Measurements from ENCODE around the gene SUN3.

Gene SUN3, protein sequence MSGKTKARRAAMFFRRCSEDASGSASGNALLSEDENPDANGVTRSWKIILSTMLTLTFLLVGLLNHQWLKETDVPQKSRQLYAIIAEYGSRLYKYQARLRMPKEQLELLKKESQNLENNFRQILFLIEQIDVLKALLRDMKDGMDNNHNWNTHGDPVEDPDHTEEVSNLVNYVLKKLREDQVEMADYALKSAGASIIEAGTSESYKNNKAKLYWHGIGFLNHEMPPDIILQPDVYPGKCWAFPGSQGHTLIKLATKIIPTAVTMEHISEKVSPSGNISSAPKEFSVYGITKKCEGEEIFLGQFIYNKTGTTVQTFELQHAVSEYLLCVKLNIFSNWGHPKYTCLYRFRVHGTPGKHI

DNA sequence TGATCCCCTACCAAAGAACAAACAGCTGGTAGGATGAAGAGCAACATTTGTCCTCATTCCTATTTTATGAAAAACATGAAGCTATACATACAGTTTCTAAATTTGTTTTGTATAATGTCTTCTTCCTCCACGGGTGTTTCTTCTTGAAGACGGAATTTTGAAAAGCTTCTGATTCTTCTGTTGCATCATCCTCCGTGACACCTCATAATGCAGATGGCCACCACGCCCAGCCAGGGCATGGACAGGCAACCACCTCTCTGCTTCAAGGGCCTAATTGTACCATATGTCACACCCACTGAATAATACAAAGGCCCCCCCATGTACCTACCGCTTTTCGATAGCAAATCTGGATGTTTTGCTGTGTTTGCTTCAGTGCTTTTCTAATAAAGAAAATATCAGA, at the start of gene SUN3:
SUN3 (minus strand) TSS at position 170 of the 400 bp plus-strand sequence; CDS start at position 1, 169 bp downstream.
- in situ Hi-C loops (cut with MboI; ENCODE audit: low pct_unique_long_range_greater_than_20kb, low sequenced_read_pairs): no loop called here
- no peak for DNase-seq

DNA sequence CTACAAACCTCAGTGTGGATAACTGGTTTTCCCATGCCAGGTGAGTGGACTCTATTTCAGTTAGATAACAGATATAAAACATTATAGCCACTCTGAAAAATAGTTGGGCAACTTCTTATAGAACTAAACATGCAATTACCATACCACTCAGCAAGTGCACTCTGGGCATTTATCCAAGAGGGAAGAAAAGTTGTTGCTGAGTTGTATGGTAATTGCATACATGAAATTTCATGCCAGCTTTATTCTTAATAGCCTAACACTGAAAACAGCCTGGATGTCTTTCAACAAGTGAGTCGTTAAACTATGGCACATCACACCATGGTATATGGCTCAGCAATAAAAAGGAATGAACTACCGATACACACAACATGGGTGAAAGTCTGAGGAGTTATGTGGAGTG, 49.6 kb upstream of the SUN3 start:
- in situ Hi-C loops (cut with MboI; ENCODE audit: low pct_unique_long_range_greater_than_20kb, low sequenced_read_pairs): no loop called here

DNA sequence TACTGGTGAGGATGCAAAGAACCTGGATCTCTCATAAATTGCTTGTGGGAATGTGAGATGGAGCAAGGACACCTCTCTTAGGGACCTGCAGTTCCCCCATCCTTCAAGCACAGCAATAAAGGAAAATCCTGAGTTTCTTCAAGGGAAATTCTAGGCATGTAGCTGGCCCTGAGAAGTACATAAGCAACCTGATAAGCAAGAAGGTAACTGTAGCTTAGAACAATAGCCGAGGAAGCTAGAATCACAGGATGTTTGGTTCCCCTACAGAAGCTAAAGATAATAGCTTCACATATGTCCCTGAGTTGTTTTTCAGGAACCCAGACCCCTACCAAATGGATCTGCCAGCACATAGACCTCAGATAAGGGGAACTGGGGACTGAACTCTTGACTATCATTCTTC, 48.5 kb upstream of the SUN3 start:
- in situ Hi-C loops (cut with MboI; ENCODE audit: low pct_unique_long_range_greater_than_20kb, low sequenced_read_pairs): no loop called here
- DNase-seq: no peak

More for the DNA sequence above, 49.6 kb upstream of the SUN3 start:
- no peak for DNase-seq

DNA sequence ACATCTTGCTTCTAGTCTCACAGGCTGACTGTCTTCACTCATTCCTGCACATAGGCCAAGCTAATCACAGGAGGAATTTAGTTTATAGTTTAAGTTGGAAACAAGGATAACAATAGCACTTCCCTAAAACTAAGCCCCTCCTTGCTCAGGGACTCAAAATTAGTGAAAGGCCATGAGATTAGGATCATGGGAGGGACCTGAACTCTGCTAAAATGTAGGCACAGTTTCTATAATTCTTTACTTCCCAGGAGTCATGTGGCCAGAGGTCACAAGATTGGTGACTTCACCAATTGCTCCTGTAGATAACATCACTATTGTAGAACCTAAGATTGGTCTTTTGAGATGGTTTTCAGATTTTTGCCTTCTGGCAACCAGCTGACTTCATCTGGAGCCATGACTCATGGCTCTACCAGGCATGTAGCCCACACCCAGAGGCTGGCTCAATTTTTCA, 45.3 kb upstream of the SUN3 start:
- no peak for DNase-seq
- in situ Hi-C loops (cut with MboI; ENCODE audit: low pct_unique_long_range_greater_than_20kb, low sequenced_read_pairs): no loop called here

DNA sequence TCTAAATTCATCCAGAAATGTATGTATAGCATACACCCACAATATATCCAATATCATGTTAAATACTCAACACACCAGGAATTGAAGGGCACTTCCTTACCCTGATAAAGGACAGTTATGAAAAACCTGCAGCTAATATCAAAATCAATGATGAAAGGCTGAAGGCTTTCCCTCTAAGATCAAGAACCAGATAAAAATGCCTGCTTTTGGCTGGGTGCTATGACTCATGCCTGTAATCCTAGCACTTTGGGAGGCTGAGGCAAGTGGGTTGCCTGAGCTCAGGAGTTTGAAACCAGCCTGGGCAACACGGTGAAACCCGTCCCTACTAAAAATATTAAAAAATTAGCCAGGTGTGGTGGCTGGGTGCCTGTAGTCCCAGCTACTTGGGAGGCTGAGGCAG, 38.6 kb upstream of the SUN3 start:
- no peak for DNase-seq
- in situ Hi-C loops (cut with MboI; ENCODE audit: low pct_unique_long_range_greater_than_20kb, low sequenced_read_pairs): no loop called here

DNA sequence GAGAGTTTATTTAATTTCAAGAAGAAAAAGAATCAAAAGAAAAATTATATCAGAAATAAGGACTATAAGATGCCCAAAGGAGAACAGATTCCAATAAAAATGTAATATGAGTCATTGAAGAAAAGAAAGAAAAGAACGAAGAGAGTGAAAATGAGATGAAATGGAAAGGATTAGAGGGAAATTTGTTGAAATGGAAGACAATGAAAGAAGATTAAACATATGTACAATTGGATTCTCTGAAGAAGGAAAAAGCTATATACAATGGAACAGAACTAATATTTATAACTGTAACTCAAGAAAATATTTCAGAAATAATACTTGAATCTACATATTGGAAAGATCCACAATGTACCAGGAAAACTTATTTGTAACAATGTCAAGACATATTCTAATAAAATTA, 35.1 kb upstream of the SUN3 start:
- no peak for DNase-seq
- in situ Hi-C loops (cut with MboI; ENCODE audit: low pct_unique_long_range_greater_than_20kb, low sequenced_read_pairs): no loop called here

DNA sequence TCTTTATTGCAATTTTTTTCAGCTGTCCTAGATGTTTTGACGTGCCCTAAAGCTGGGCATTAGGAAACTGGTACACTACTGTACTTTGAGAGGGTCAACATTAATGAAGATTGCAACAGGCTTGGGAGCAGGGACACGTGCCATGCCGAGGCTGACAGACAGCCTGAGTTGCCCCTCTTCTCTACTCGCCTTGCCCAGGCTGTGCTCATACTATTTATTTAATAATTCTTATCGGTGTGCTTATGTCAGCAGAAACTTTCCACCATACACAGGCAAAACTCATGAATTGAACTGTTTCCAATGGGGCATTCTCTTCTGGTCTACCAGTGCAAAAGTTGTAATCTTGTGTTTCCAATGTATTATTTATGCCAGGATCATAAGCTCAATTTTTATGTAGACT, 30.8 kb upstream of the SUN3 start:
- DNase-seq: no peak
- in situ Hi-C loops (cut with MboI; ENCODE audit: low pct_unique_long_range_greater_than_20kb, low sequenced_read_pairs): no loop called here

DNA sequence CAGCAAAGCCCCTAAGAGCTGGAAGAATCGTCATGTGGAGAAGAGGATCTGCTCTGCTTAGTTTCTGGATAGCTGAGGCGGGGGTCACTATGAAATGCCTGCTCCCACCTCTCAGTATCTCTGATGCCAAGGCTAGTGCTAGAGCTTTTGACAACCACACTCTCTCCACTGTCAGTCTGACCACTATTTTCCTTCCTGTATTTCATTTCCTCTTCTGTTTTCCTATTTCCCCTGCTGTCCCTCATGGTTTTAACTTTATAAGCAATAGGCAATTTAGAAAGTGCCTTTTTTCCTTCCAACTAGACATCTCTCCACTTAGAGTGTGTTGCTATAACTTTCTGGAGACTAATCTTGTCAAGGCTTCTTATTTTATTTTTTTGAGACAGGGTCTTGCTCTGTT, 30.1 kb upstream of the SUN3 start:
- in situ Hi-C loops (cut with MboI; ENCODE audit: low pct_unique_long_range_greater_than_20kb, low sequenced_read_pairs): no loop called here
- DNase-seq: no peak

DNA sequence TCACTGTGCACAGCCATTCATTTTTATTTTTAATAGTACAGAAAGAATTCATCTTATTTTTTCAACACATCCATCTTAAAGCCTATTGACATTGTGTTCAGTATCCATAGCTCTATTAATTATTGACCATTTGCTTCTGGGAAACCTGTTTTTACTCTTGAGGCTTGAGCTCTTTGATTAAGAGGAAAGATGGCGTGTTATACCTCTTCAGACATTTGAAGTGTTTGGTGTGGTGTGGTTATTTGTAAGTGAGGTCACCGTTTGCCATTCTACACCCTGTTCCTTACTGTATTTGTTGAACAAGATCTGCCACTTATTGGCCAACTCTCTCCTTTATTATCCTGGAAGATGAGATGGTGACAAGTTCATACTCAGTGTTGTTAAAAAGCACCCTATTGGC, 24.8 kb upstream of the SUN3 start:
- no peak for DNase-seq
- in situ Hi-C loops (cut with MboI; ENCODE audit: low pct_unique_long_range_greater_than_20kb, low sequenced_read_pairs): no loop called here

DNA sequence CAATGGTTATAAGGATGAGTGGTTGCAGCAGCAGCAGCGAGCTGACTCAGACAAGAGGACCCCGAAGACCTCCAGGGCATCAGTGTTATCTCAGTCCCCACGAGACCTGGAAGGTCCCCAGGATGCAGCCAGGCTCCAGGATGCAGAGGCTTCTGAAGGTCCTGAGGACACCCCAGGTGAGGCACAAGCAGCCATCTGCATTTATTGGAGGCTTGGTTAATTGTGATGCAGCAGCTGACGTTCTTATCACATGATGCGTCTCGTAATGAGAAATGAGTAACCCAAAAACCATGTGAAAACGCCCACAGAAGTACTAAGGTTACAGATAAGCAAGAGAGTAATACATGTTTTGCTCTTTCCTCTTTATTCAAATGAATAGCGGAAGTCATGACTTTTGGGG, 23.8 kb upstream of the SUN3 start:
- in situ Hi-C loops (cut with MboI; ENCODE audit: low pct_unique_long_range_greater_than_20kb, low sequenced_read_pairs): no loop called here

DNA sequence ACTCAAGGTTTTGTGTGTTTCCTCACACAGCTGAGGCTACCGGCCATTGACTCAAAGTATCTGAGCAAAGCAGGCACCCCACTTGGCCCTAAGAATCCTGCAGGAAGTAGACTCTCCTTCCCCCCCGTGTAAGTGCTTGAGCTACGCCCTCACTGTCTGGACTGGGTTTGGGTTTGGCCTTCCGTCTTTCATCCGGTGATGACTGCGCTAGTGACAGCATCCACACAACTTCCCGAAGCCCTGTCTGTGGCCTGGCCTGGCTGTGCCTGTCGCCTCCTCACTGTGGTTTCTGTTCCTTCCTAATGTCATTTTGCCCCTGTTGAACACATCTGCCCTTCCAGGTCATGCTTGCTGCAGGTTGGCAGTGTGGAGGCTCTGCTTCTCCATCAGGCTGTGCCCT, 20.9 kb upstream of the SUN3 start:
- in situ Hi-C loops (cut with MboI; ENCODE audit: low pct_unique_long_range_greater_than_20kb, low sequenced_read_pairs): no loop called here
- DNase-seq: no peak

More for the DNA sequence above, 23.8 kb upstream of the SUN3 start:
- DNase-seq: no peak

DNA sequence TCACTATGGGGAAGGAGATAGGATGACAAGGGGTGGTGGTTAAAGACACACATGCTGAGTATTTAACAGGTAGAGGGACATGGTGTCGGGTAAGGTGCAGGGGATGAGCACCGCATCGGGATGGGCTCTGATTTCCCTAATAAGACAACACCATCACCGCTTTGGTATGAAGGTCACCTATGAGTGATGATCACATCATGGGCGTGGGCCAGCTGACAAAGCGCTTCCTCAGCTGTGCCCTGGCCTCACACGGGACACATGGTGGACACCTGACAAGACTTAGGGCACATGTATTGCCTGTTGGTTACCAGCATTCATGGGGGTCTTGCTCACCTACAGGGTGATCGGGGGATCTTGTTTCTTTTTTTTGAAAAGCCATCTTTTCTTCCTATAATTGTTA, 19.2 kb upstream of the SUN3 start:
- in situ Hi-C loops (cut with MboI; ENCODE audit: low pct_unique_long_range_greater_than_20kb, low sequenced_read_pairs): no loop called here
- no peak for DNase-seq

DNA sequence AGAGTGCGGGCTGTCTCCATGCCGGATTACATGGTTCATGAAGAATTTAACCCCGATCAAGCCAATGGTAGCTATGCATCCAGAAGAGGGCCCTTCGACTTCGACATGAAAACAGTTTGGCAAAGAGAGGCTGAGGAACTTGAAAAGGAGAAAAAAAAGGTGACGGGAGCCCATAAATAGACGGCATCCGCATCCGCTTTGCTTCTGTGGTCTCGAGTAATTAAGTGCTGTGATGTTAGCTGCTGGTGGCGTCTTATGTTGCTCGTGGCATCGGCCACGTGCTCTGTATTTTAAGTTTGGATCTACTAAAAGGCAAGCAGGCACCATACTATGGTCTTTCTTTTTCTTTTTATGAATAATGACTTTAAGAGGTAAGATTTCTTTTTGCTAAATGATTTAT, 17.6 kb upstream of the SUN3 start:
- DNase-seq: no peak
- in situ Hi-C loops (cut with MboI; ENCODE audit: low pct_unique_long_range_greater_than_20kb, low sequenced_read_pairs): no loop called here

DNA sequence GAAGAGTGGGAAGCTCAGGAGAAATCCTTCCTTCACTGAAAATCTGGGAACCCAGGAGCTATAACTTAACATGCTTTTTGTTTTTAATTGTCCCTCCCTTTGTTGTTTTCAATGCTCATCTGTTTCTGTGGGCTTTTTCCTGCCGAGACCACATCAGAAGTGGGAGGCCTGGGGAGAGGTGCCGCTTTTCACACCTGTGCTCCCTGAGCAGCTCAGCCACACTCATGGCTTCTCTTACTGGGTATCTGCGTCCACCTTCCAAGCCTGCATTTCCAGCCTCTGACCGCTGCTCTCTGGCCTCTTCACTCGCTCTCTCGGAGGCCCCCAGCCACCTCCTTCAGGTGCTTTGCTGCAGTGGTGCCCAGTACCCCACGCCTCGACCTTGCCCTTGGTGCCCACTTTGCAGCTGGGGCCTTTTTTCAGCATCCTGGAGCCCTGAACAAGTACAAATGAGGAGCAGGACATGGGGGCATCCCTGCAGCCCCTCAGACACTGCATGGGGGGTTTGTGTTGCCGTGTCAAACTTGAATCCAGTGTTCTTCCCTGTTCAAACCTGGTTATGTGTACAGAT, 16.4 kb upstream of the SUN3 start:
- in situ Hi-C loops (cut with MboI; ENCODE audit: low pct_unique_long_range_greater_than_20kb, low sequenced_read_pairs): no loop called here
- no peak for DNase-seq

DNA sequence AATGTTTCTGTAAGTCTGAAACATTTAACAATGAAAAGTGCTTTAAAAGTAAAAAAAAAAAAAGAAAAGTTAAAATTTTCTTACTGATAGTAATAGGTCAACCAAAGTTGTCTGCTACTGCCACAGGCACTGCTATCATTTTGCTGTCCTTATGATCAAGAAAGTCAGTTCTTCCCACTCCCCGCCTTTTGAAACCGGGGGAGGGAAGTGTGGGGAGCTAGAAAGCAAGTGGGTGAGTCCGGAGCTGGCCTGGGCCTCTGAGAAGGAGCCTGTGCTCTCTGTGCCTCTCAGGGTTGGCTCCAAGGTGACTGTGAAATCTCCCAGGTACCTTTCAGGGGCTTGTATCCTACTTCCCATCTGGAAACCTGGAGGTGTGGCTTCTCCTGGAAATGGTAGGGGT, 13.7 kb upstream of the SUN3 start:
- DNase-seq: no peak
- in situ Hi-C loops (cut with MboI; ENCODE audit: low pct_unique_long_range_greater_than_20kb, low sequenced_read_pairs): no loop called here

DNA sequence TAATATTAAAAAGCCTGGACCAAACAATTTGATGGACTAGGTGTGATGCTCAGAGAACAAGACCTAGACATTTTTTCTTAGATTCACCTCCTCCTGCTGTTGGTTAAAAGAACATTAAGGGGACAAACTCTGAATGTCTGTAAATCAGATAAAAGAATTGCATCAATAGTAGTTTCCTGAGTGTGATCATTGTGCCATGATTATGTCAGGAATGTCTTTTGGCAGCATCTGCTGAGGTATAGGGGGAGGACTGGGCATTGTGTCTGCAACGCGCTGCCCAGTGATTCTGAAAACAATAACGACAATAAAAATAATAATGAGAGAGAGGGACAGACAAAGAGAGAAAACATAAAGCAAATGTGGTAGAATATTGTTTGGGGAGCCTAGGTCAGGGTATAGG, 13.3 kb upstream of the SUN3 start:
- DNase-seq: no peak
- in situ Hi-C loops (cut with MboI; ENCODE audit: low pct_unique_long_range_greater_than_20kb, low sequenced_read_pairs): no loop called here

DNA sequence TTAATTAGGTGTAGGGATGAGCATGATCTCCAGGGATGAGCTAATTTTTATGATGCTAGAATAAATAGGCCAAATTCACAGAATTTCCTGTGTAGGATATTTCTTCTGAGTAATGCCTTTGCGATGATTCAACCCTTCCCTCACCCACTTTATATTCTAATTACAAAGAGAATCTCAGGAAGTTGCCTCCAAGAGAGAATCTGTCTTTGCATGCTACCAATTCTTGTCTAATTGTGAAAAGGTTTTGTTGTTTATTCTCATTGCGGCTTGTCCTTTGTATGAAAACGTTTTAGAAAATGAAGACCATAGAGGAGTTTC, 12.7 kb upstream of the SUN3 start:
- in situ Hi-C loops (cut with MboI; ENCODE audit: low pct_unique_long_range_greater_than_20kb, low sequenced_read_pairs): no loop called here

DNA sequence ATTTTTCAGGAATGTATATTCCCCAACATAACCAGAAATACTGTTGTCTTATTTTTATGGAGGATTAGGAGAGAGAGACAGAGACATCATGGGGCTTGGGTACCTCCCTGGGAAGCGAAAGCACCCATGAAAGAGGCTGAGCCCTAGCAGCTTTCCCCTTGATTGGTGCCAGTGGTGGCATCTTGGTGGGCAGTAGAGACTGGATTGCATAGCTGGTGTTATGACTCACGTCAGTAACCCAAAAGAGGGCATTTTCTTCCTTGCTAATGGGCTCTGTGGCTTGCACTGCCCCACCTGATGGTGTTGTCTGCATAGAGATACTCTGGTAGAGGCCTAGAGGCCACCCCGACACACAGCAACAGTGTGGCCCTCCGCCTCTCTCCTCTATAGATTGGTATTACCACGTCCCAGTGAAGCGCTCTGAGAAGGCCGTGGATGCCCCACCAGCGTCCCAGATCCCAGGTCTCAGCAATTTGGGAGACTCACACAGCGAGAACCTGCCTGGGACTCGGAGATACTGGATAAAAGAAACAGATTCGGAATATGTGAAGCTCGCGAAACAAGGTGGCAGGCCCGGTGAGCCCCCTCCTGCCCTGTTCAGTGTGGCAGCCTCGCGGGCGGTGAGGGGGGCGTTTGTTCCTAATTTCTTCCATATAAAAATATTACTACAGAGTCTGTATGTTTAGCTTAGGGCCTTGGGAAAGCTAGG, 12.2 kb upstream of the SUN3 start:
- DNase-seq: no peak
- in situ Hi-C loops (cut with MboI; ENCODE audit: low pct_unique_long_range_greater_than_20kb, low sequenced_read_pairs): no loop called here

More for the DNA sequence above, 12.7 kb upstream of the SUN3 start:
- no peak for DNase-seq

DNA sequence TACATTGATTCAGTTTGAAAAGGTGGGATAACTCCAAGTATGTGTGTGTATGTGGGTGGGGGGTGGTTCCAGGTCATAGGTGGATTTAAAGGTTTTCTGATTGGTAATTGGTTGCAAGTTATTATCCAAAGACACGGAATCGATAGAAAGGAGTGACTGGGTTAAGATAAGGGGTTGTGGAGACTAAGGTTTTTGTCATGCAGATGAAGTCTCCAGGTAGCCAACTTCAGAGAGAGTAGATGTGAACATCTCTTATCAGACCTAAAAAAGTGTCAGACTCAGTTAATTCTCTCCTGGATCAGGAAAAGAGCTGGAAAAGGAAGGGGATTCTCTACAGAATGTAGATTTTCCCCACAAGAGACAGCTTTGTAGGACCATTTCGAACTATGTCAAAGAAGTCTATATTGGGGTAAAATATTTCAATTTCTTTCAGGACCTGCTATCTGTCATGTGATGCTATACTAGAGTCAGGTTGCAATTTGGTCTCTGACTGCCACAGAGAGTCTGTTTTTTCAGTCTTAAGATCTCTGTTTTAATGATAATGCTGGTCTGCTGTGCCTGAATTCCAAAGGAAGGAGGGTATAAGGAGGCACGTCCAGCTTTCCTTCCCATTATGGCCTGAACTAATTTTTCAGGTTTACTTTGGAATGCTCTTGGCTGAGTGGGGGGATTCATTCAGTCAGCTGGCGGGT, 10.1 kb upstream of the SUN3 start:
- in situ Hi-C loops (cut with MboI; ENCODE audit: low pct_unique_long_range_greater_than_20kb, low sequenced_read_pairs): no loop called here
- DNase-seq: no peak

DNA sequence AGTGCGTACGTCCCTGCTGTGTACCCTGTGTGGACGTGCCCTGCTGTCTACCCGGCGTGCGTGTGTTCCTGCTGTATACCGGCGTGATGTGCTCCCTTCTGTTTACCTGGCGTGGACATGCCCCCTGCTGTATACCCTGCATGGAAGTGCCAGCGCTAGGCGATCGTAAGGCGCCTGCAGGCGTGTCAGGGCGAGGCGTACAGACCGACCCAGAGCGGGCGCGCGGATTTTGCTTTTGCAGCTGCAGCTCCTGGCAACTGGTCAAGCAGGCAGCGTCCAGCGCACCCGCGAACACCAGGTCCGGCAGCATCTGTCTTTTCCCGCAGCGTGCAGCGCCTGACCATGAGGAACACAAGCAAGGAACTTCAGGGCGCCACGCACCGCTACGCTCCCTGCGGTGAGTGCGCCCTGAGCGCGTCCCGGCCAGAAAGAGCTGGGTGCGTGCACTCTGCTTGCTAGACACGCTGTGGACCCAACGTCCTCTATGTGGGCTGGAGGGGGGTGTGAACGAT, 7.1 kb upstream of the SUN3 start:
- DNase-seq: no peak
- in situ Hi-C loops (cut with MboI; ENCODE audit: low pct_unique_long_range_greater_than_20kb, low sequenced_read_pairs): no loop called here
